Ishikawa (cell line): Measurements from ENCODE around the gene LAMC3.

Experiments used
- CEBPB ChIP-seq: IDR thresholded peaks from 2 replicates; pipeline ENCODE4 v1.6.1; 2012
- EGR1 ChIP-seq: IDR thresholded peaks from 2 replicates; pipeline ENCODE4 v1.6.1; 2012
- EP300 ChIP-seq: IDR thresholded peaks from 2 replicates; pipeline ENCODE4 v1.6.1; 2012; ENCODE audit warnings: borderline replicate concordance
- FOXM1 ChIP-seq: IDR thresholded peaks from 2 replicates; pipeline ENCODE4 v1.6.1; 2012; ENCODE audit warnings: low read depth, borderline replicate concordance
- MAX ChIP-seq: IDR thresholded peaks from 2 replicates; pipeline ENCODE4 v1.6.1; 2012
- NFIC ChIP-seq: IDR thresholded peaks from 2 replicates; pipeline ENCODE4 v1.6.1; 2012
- RAD21 ChIP-seq: IDR thresholded peaks from 2 replicates; pipeline ENCODE4 v1.6.1; 2012; ENCODE audit warnings: low read depth
- REST ChIP-seq: IDR thresholded peaks from 2 replicates; pipeline ENCODE4 v1.6.1; 2012; ENCODE audit warnings: low read depth, mild to moderate bottlenecking
- YY1 ChIP-seq: IDR thresholded peaks from 2 replicates; pipeline ENCODE4 v1.6.1; 2012; ENCODE audit warnings: low read depth
- ZBTB7A ChIP-seq: IDR thresholded peaks from 2 replicates; pipeline ENCODE4 v1.6.1; 2012; ENCODE audit warnings: low read depth
- TF ChIP-seq, protein P1 (sequence below): IDR thresholded peaks from 2 replicates; pipeline ENCODE4 v1.6.1; 2012

DNA sequence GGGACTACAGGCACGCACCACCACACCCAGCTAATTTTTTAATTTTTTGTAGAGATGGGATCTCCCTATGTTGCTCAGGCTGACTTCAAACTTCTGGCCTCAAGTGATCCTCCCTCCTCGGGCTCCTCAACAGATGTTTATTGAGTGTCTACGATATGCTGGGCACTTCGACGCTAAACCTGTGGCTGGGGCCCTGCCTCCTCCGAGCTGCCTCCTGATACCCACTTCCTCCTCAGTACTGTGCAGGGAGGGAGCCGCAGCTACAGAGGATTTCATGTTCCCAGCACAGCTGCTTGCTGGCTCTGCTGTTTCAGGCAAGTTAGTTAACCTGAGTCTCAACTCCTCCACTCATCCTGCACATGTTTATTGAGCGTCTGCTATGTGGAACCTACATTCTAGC is 97.0 kb downstream of the LAMC3 start:
- TF ChIP-seq EP300 (no peak), ZBTB7A (no peak), FOXM1 (no peak), EGR1 (no peak), MAX (no peak), NFIC (no peak), YY1 (no peak), CEBPB (no peak), REST (no peak), RAD21 (no peak)
- TF ChIP-seq, protein P1, sequence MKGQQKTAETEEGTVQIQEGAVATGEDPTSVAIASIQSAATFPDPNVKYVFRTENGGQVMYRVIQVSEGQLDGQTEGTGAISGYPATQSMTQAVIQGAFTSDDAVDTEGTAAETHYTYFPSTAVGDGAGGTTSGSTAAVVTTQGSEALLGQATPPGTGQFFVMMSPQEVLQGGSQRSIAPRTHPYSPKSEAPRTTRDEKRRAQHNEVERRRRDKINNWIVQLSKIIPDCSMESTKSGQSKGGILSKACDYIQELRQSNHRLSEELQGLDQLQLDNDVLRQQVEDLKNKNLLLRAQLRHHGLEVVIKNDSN: no peak
